Ectodermal cell (in vitro differentiated cells): ENCODE results near the gene RANBP9.

ENCODE experiments used
- H3K27ac ChIP-seq: 2 replicates; pipeline ENCODE4 v1.7.0; 2013; ENCODE audit warnings: mild to moderate bottlenecking, low read depth, low read length; ENCODE audit not compliant: insufficient read depth, poor library complexity, severe bottlenecking
- H3K27me3 ChIP-seq: 2 replicates; pipeline ENCODE4 v1.7.0; 2013; ENCODE audit warnings: mild to moderate bottlenecking, low read length; ENCODE audit not compliant: insufficient read depth, control insufficient read depth, poor library complexity, severe bottlenecking
- H3K36me3 ChIP-seq: one replicate; pipeline ENCODE4 v1.7.0; 2013; ENCODE audit warnings: low read length; ENCODE audit not compliant: control insufficient read depth, insufficient read depth
- H3K4me1 ChIP-seq: one replicate; pipeline ENCODE4 v1.7.0; 2013; ENCODE audit warnings: low read length; ENCODE audit not compliant: control insufficient read depth, insufficient read depth
- H3K4me3 ChIP-seq: 2 replicates; pipeline ENCODE4 v1.7.0; 2013; ENCODE audit warnings: low read depth, low read length, control low read depth; ENCODE audit not compliant: insufficient read depth
- H3K9me3 ChIP-seq: 2 replicates; pipeline ENCODE4 v1.7.0; 2013; ENCODE audit warnings: mild to moderate bottlenecking, low read length, moderate library complexity; ENCODE audit not compliant: control insufficient read depth
- WGBS, 2 experiments: methylation state at CpG; one replicate each; pipeline ENCODE4 v1.1.7; 2013; ENCODE audit warnings: missing lambda C conversion rate in 2 of 2; 5-methylcytosine and 5-hydroxymethylcytosine counted together

The RANBP9 gene

DNA sequence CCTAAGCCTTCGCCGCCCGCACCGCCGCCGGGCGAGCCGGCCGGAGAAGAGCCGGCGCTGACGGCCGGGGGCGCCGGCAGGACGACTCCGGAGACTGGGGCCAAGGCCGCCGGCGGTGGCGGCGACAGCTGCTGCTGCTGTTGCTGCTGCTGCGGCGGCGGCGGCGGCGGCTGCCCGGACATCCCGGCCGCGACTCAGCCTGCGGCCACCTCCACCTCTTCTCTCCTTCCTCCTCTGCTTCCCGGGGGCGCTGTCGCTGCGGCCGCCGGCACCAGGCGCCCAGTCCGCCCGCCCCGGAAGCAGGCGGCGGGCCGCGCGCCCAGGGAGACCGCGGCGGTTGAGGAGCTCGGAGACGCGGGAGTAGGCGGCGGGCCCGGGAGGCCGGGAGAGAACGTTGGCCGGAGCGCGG is 307 bp downstream of the RANBP9 start:
- Histone ChIP-seq H3K9me3 (no peaks in the 10 kb centered on the region), H3K36me3 (no peaks in the 10 kb centered on the region), H3K4me3 (peak overlapping the region; percentile 46), H3K27me3 (no peaks in the 10 kb centered on the region), H3K4me1 (peaks cover 13% of the 10 kb centered on the region), H3K27ac (peak overlapping the region; percentile 79)
- WGBS, 2 experiments: 0% methylated on average over 62 of the region's 62 CpGs

DNA sequence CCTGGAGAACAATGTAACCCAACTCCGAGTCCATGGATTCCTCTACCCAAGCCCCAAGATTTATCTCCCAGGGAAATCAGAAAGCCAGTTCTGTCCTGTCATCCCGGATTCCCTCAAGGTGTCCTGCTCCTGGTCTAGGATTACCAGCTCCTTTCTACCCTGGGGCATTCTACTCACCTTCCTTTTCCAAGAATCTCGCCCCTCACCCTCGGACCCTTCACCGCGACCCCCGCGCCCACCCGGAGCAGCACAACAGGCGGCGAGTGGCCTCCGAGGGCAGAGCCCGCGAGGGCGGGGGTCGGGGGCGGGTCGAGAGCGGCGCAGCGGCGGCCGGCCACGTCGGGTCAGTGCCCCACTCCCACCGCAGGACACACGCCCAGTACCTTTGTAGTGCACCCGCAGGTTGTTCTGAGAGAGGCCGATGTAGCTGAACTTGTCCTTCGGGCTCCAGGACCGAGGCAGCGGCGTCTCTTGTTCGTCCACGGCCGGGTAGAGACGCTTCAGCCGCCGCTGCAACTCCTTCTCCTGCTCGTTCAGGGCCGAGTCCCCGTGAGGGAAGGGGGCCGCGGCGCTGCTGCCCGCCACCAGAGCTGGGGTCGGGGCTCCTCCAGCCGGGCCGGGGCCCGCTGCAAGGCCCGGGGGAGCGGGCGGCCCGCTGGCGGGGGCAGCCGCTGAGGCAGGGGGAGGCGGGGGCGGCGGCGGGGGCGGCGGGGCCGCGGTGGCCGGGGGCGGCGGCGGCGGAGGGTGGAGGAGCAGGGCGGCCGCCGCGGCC is 897 bp downstream of the RANBP9 start:
- WGBS, 2 experiments: 0% methylated on average over 73 of the region's 73 CpGs
- no peaks in the 10 kb centered on the region for H3K36me3 ChIP-seq
- H3K4me1 ChIP-seq: peaks cover 13% of the 10 kb centered on the region
- H3K9me3 ChIP-seq: no peaks in the 10 kb centered on the region
- no peaks in the 10 kb centered on the region for H3K27me3 ChIP-seq
- H3K27ac ChIP-seq: peak overlapping the region; percentile 40
- H3K4me3 ChIP-seq: peak overlapping the region; percentile 46

DNA sequence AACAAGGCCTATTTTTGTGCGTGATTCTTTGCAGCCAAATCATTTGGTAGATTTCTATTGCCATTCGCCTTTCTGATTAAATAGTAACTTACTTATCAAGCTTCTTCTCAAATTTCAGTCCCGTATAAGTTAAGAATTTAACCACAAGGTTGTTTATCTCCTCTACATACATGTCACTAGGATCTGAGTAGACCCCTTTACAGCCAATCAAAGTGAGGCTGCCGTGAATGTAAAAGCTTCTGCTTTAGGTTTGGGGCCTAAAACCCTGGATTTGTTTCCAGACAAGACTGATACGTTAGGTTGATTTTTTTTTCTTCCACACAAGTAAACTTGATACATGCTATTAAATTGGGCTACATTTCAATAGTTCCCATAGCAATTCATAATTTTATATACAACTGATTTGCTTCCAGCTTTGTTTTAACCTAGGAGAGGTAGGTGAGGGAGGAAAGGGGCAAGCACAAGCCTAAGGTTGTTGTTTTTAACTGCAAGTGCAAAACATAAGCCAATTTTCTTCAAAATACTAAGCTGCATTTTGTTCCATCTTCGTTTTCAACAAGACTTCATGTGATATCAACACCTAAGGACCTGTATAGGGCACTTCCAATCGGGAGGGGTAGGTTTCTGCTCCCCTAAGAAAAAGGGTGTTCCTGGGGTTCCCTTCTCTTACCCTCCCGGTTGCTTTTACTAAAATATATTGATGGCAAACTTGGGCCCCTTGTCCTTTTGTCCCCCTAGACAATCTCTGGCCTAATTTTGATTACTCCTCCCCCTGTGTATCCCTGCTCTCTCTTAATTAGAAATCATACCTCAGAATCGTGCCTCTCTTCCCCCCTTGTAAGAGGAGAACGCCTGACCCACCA is 1.7 kb downstream of the RANBP9 start:
- no peaks in the 10 kb centered on the region for H3K36me3 ChIP-seq
- H3K4me1 ChIP-seq: peaks cover 13% of the 10 kb centered on the region
- peak overlapping the region; percentile 46 for H3K4me3 ChIP-seq
- no peaks in the 10 kb centered on the region for H3K27me3 ChIP-seq
- WGBS, 2 experiments: 17 to 21% methylated on average over 10 of the region's 10 CpGs
- no peaks in the 10 kb centered on the region for H3K9me3 ChIP-seq
- peak overlapping the region; percentile 40 for H3K27ac ChIP-seq

DNA sequence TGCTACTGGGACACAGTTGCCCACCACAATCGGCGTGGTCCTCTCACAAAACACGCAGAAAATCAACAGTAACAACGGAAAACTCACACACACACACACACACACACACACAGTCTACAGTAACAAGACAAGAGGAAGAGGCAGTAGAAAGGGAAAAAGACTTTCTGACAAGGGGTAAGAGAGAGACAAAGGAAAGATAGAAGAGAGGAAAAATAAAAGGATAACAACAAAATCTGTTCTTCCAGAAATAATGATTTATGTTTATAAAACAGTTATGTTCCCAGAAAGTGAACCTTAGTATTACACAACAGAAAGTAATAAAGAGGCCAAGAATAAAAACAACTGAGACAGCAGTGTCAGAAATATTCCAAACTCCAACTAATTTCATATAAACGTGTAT is 2.9 kb downstream of the RANBP9 start:
- Histone ChIP-seq H3K4me3 (peak overlapping the region; percentile 46), H3K36me3 (no peaks in the 10 kb centered on the region), H3K9me3 (no peaks in the 10 kb centered on the region), H3K4me1 (peaks cover 13% of the 10 kb centered on the region), H3K27me3 (no peaks in the 10 kb centered on the region), H3K27ac (no peak overlapping the region)
- WGBS, 2 experiments: 71 to 78% methylated on average over 4 to 5 of the region's 5 CpGs

DNA sequence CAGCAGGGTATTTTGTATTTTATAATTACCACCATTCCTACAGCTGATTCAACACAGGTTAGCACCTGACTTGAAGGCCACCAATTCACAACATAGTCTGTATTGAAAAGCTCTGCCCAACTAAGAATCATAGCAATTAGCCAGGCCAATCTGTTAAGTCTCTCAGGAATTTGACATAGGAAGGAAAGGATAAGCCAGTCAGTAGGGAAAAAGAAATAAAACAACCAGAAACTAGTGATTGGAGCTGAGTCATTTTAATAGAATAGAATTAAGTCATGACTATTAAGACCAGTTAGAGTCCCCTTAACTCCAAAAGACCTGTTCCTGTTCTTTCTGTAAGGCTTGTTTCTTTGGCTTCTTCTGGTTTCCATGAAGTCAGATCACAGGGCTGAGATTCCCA is 8.1 kb downstream of the RANBP9 start:
- H3K4me3 ChIP-seq: no peak overlapping the region

DNA sequence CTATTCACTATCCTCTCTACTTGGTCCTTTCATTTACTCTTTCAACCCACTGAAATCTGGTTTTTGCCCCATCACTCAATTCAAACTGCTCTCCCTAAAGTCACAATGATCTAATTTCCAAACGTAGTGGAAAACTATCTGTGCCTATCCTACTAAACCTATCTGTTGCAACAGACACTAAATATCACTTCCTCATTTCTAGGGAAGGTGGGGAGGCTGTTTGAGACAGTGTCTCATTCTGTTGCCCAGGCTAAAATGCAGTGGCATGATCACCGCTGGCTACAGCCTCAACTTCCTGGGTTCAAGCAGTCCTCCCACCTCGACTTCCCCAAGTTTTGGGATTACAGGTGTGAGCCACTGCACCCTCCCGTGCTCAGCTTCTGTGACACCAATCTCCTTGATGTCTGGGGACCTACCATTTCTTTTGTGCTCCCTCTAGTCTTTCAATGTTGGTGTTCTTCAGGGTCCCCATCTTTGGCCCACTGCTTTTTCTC is 8.8 kb downstream of the RANBP9 start:
- no peaks in the 10 kb centered on the region for H3K36me3 ChIP-seq
- no peak overlapping the region for H3K27ac ChIP-seq
- no peaks in the 10 kb centered on the region for H3K27me3 ChIP-seq
- no peak overlapping the region for H3K4me3 ChIP-seq
- peaks cover 2% of the 10 kb centered on the region for H3K4me1 ChIP-seq
- H3K9me3 ChIP-seq: no peaks in the 10 kb centered on the region
- WGBS, 2 experiments: 93 to 96% methylated on average over 4 of the region's 4 CpGs

More for the DNA sequence above, 8.1 kb downstream of the RANBP9 start:
- Histone ChIP-seq H3K27me3 (no peaks in the 10 kb centered on the region), H3K36me3 (no peaks in the 10 kb centered on the region), H3K27ac (no peak overlapping the region), H3K4me1 (peaks cover 8% of the 10 kb centered on the region), H3K9me3 (no peaks in the 10 kb centered on the region)

DNA sequence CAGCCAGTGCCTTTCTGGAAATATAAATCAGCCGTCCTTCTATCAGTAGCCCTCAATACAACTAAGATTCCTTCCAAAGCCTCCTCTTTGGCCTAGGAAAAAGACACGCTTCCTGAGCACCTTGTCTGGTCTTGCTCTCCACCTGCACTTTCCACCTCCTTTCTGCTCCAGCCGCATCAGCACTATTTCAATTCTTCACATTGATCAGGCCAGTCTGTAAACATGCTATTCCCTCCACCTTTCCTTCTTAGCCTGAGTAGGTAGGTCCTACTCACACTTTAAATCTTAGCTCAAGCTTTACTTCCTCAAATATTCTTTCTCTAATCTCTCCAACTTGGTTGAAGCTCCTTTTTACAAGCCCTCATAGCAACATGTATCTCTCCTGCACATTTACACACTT is 11.4 kb downstream of the RANBP9 start:
- Histone ChIP-seq H3K27ac (no peak overlapping the region), H3K9me3 (no peaks in the 10 kb centered on the region), H3K4me1 (no peaks in the 10 kb centered on the region), H3K36me3 (no peaks in the 10 kb centered on the region), H3K4me3 (no peak overlapping the region), H3K27me3 (no peaks in the 10 kb centered on the region)
- 91 to 93% methylated on average over 3 of the region's 3 CpGs for WGBS, 2 experiments

DNA sequence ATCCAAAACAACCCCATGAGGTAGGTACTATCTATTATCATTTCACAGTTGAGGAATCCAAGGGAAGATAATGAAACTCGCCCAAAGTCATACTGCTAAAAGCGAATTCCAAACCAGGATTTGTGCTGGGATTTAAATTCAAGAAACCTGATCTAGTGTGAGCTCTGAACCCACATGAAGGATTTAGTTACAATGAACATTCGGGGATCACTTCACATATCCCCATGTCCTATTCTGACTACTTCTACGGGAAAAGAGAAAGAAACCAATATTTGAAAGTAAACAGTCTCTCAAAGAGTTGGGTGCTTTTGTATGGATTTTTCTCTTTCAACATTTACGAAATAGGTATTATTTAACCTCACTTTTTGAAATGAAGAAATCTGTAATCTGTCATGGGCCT is 12.9 kb downstream of the RANBP9 start:
- Histone ChIP-seq H3K9me3 (no peaks in the 10 kb centered on the region), H3K4me1 (no peaks in the 10 kb centered on the region), H3K4me3 (no peak overlapping the region), H3K27me3 (no peaks in the 10 kb centered on the region), H3K27ac (peak overlapping the region; percentile 32), H3K36me3 (no peaks in the 10 kb centered on the region)
- 77 to 88% methylated on average over 3 to 5 of the region's 5 CpGs for WGBS, 2 experiments

DNA sequence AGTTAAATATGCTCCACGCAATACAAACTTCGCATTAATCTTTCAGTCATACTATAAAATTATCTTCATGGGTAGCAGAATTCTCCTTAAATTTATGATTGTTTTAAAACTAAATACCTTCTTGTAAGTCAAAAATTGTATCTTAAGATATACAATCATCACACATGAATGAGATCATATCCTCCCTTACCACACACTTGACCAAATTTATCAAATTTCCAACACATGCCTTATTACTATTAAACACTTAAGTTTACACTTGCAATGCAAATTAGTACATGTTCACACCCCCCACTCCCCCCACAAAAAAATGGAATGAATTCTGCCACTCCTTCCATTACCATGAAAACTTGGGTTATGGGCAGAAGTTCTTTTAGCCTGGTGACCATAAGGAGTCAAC is 13.8 kb downstream of the RANBP9 start:
- no peaks in the 10 kb centered on the region for H3K4me1 ChIP-seq
- no CpG with 5 or more reads among the region's 2 CpGs for WGBS, 2 experiments
- H3K4me3 ChIP-seq: no peak overlapping the region
- no peaks in the 10 kb centered on the region for H3K36me3 ChIP-seq
- no peak overlapping the region for H3K27ac ChIP-seq
- no peaks in the 10 kb centered on the region for H3K27me3 ChIP-seq
- no peaks in the 10 kb centered on the region for H3K9me3 ChIP-seq

DNA sequence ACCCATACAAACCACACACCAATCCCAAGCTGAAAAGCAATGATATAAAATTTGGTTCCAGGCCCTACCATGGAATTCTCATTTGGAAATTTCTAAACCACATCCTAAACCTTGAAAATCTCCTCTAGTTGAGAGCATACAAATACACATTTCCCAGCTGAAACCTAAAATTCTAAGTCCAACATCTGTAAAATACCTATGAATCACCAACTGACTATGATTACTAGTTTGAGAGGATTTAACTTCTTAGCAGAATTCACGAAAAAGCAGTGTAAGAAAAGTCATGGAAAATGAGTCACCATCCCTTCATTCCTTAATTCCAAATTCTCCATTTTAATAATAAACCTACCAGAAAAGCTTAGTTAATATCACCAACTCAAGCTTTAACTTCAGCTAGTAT is 15.4 kb downstream of the RANBP9 start:
- WGBS, 2 experiments: 97 to 100% methylated on average over 1 of the region's 1 CpG
- H3K4me1 ChIP-seq: no peaks in the 10 kb centered on the region
- no peak overlapping the region for H3K27ac ChIP-seq
- H3K27me3 ChIP-seq: no peaks in the 10 kb centered on the region
- H3K9me3 ChIP-seq: no peaks in the 10 kb centered on the region
- no peak overlapping the region for H3K4me3 ChIP-seq
- H3K36me3 ChIP-seq: no peaks in the 10 kb centered on the region
